Measurements from ENCODE around the gene OTOF.
"Not testable (repeated sequence)": the region's sequence is repeated elsewhere in the genome, so short reads cannot be mapped to it uniquely, and the experiment has no call there.

The OTOF gene

GRCh38 chr2:26479789-26480565 is 2.1 kb upstream of the OTOF start:
- DNase-seq: no peak

- DNase-seq: no peak
Measured at GRCh38 chr2:26479131-26479788, 1.3 kb upstream of the OTOF start.

- no peak for DNase-seq
Measured at GRCh38 chr2:26478366-26478765, 442 bp upstream of the OTOF start.

- DNase-seq: no peak
Measured at GRCh38 chr2:26477126-26477910, 606 bp downstream of the OTOF start.

GRCh38 chr2:26475832-26476501 is 2.0 kb downstream of the OTOF start:
- no peak for DNase-seq

- no peak for DNase-seq
Measured at GRCh38 chr2:26475037-26475436, 2.9 kb downstream of the OTOF start.

- no peak for DNase-seq
Measured at GRCh38 chr2:26474261-26474785, 3.6 kb downstream of the OTOF start.

GRCh38 chr2:26473796-26474195 is 4.1 kb downstream of the OTOF start:
- no peak for DNase-seq

GRCh38 chr2:26472821-26473655 is 4.9 kb downstream of the OTOF start:
- no peak for DNase-seq

GRCh38 chr2:26471766-26472706 is 5.9 kb downstream of the OTOF start:
- peak in 1 of 2 experiments; percentile 22 for DNase-seq

- DNase-seq: peak; percentile 21 to 43
Measured at GRCh38 chr2:26471289-26471688, 6.6 kb downstream of the OTOF start.

- DNase-seq: no peak
Measured at GRCh38 chr2:26470601-26471260, 7.2 kb downstream of the OTOF start.

- DNase-seq: no peak
Measured at GRCh38 chr2:26469955-26470354, 8.0 kb downstream of the OTOF start.

- DNase-seq: peak; percentile 42 to 86
Measured at GRCh38 chr2:26469092-26469710, 8.7 kb downstream of the OTOF start.

- not testable (repeated sequence) for DNase-seq
Measured at GRCh38 chr2:26468544-26468943, 9.4 kb downstream of the OTOF start.

GRCh38 chr2:26466662-26467310 is 11.1 kb downstream of the OTOF start:
- DNase-seq: no peak

GRCh38 chr2:26465981-26466471 is 11.9 kb downstream of the OTOF start:
- DNase-seq: no peak

- DNase-seq: no peak
Measured at GRCh38 chr2:26465266-26465925, 12.5 kb downstream of the OTOF start.
